ENCODE results near the gene PHF21A.
A peak's percentile ranks its signal among the peaks of the same experiment; 100 is the strongest.

The PHF21A gene

DNA sequence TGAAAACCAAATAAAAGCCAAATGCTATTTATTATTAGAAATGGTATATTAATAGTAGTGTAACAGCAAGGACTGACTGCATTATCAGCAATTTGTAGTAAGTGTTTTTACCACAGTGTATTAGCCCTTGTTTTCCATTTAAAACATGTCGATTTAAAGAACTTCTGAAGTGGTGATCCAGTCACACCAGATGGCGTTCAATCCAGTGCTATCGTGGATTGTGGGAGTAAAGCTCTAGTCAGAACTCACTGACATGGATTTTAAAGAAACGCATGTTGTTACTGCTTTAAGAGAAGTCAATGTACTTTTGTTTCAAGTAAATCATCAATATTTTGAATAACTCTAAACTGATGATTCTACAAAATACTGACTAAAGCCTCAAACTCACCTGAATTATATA lies 147.7 kb downstream of the PHF21A start:
- DNase-seq = no peak

DNA sequence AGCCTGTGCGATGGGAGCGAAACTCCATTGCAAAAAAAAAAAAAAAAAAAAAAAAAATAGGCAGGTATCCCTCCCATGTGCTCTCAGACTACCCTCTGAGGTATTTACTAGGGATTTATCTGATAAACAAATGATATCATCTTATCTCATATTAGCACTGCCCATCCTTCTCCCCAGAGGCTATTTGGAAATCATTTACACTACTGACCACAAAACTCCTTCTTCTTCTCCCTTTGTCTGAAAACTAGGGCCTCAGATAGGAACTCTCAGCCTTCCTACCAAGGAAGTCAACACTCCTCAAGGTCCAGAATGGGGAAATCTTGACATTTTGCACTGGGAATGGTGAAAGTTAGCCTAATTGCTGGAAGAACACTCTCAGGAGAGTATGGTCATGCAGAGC lies 152.4 kb downstream of the PHF21A start:
- DNase-seq = no peak

DNA sequence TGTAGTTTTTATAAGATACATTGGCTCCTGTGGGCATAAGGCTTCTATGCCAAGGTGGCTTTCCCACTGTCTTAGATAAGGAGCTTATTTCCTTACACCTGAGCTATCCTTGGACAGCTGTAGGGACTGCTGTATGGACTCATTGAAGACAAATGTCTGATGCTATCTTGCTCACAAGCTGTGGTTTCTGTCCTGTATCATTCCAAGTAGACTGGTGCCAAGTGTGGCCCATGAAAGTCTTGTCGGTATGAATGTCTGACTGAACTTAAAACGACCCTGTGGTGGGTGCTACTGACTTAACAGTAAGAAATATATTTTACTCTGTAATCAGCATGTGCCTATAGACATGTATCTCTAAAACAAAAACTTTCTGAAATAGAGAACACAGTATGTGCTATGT lies 153.7 kb downstream of the PHF21A start:
- DNase-seq = no peak

DNA sequence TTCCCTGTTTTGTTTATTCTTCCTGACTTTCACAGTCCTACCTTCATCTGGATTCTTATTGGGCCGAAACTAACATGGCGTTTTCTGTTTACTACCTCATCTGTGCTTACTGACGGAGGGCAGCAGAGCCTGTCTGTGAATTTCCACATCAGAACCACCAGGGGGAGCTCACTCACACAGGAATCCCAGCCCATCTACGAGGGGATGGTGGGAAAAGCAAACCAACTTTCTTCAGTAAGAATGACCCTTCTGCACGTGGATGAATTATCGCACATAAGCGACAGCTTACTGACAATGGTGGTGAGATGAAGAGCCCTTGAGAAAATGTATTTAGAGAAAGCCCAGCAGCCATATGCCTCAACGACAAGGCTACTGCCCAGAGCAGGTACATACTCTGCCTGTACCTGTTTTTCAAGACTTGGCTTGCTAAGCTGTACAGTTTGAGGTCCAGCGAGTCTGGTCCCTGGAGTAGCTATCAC lies 156.3 kb downstream of the PHF21A start:
- DNase-seq = peak; percentile 81

DNA sequence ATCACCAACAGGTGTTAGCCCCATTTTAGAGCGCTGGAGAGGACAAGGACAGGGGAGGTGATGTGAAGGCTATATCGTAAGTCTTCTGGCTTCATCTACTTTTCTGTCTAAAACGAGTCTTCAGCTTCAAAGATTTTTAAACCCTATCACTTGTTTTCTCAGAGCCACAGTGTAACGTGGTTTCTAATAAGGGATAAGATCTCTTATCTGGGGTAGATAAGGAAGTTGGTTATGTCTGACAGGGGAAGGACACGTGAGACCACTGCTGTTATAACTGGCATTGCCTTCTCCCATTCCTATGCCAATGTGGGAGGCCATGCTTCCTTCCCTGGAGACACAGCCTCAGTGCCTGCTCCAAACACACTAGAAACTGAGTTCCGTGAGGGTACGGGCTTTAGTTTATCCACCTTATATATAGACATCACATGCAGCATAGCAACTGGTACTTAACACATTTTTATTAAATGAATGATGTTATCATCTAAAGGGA lies 159.5 kb downstream of the PHF21A start:
- no peak for DNase-seq

DNA sequence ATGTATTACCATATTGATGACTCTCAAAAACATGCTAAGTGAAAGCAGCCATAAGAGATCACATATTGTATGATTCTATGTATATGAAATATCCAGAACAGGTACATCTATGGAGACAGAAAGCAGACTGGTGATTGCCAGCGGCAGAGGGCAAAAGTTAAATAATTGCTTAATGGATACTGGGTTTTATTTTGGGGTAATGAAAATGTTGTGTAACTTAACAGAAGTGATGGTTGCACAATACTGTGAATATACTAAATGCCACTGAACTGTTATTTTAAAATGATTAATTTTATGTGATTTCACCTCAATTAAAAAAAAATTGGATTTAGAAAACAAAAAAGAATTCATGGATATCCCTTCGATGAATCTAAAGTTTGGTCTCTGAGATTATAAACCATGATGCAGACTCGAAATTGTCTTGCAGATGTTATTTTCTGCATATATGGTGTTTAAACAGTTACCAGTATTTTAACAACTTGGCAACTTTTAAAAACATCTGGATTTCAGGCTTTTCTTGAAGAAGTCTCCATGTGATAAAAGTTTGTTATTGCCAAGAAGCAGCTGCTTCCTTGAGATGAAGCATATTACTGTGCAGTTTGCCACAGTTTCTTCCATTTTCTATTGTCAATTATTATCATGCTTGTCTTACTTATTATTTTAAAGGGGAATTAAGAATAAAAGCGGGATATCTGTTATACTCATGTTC lies 160.7 kb downstream of the PHF21A start:
- no peak for DNase-seq

DNA sequence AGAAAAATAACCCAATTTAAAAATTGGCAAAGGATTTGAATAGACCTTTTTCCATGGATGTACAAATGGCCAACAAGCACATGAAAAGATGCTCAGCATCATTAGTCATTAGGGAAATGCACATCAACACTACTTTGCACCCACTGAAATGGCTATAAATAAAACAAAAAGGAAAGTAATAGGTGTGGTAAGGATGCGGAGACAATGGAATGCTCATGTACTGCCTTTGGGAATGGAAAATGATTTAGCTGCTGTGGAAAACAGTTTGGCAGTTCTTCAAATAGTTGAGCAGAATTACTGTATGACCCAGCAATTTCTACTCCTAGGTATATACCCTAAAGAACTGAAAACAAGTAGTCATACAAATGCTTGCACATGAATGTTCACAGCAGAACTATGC lies 161.4 kb downstream of the PHF21A start:
- DNase-seq = no peak

DNA sequence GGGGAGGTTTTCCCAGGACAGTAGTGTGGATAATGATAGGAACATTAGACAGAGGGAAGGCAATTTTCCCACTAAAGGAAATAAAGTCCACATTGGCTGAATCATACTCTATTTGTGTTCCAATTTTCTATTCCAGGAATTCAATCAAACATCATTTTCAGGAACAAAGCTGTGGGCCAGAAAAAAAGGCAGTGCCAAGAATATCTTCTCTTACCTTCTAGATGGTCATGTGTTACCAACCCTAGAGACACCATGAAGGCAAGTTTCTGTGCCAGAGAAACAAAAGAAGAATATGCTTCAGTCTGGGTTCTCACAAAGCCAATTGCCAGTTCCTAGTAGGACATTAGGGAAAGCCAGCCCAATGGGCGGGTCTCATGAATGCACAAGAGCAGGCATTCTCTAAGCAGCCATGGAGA lies 171.3 kb downstream of the PHF21A start:
- DNase-seq = no peak

DNA sequence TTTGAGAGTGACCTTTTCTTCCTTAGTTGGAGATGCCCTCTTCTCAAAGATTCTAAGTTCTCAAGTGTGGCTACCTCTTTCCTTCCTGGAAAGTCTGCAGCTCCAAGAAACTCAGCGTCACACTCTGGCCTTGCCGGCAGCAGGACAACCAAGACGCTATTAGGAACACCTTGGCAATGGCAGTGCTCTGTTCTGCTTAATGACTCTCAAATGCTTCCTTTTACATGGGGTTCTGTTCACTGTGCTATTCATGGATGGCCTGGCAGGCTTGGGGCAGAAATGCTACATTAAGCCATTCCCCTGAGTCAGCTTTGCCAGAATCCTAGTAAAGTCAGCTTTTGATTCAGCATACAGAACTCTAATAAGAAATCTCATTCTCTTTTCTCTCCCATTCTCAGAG lies 172.9 kb downstream of the PHF21A start:
- DNase-seq = no peak

DNA sequence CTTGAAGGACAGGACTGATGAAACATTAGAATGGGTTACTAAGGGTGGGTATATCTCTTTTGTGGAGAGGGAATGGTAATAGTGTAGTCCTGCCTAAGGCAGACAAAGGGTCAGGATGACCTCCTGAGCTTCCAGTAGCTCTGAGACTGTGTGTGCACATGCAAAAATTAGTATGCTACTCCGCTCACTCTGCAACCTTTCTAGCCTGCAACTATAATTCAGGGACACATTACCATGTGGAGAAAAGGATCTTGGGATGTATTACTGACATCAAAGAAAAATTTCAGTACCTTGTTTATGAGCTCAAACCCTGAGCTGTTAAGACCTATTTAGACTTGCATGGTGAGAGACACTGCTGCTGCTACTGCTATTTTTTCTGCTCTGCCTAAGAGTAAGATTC lies 173.4 kb downstream of the PHF21A start:
- DNase-seq = no peak

DNA sequence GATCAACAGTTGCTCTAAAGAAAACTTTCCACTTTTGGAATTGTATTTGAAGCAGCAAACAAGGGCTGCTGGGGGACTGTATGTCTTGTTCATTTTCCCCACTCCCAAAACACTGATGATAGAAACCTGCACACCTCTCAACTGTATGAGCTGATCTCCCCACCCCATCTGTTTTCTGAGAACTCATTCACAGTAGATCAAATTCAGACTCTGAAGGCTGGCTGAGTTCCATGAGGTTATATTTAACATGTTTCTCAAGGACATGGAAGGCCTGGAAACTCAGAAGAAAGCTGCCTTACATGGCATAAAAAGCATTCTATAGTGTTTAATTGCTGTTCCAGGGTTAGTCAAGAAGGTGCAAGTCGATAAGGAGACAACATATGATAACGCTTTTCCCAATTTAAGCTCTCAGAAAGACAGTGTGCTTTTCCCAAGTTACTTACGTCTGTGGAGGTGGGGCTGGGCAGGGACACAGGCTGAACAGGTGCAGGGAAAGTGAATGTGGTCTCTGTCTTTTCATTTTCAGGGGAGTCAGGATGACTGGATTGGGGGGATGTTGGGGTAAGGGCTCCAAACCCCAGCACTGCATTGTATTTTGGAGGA lies 175.8 kb downstream of the PHF21A start:
- DNase-seq = no peak

DNA sequence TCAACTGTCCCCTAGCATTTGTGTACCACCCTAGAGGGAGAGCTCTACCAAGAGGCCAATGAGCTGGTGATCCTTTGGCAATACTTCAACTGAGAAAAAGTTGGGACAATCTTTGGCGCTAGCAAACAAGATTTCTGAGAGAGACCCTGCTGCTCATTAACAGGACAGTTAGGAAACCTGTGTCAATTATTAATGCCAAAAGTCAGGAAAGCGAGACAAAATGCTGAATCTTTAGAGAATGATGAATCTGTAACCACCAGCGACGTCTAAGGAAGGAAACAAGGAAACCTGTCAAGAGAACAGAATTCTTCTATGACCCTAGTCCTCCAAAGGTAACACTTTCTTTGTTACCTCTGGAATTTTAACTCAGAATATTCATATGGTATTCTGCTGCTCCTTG lies 178.9 kb downstream of the PHF21A start:
- no peak for DNase-seq

DNA sequence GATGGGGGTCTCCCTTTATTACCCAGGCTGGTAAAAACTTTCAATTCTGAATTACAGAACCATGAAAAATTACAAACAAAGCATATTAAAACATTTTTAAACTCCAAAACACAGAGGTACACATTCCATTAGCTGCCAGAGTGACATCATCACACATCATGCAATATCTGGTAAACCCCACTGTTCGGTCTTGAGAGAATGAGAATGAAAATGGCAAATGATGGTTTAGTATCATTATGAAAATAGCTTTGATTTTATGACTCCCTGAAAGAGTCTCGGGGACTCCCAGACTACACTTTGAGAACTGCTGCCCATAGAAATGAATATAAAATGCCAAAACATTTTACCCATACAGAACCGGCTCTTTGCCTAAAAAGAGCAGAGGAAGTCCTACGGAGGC lies 180.0 kb downstream of the PHF21A start:
- no peak for DNase-seq

DNA sequence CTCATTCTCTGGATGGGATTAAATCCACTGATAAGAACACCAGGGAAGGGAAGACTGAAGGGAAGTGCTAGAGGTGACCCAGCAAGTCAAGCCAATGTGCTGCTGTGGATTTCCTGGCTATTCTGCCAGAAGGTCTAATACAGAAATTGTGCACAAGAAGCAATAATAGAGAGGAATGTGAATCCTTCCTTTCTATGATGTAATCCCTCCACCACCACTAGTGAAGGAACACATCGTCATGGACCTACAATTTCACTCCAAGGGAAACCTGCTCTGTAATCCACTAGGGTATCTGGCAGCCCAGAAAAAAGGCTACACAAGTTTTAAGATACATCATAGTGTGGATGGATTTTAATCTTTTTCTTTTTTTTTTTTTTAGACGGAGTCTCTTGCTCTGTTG lies 181.4 kb downstream of the PHF21A start:
- no peak for DNase-seq

DNA sequence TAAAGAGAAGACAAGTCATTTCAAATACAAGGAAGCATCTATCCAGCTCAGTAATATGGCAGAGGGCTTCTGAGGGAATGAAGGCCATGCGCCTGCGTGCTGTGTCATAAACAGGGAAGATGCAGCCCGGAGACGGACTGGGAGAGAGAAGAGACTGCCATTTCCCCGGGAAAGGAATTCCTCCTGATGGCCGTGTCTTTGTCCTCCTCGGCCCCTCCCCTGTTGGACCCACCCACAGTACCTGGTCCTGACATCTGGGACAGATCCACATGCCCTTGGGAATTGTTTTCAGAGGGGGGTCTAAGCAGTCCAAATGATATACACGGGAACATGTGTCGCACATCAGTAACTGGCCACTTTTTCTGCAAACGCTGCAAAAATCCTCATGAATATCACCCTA lies 183.3 kb downstream of the PHF21A start:
- DNase-seq = no peak

DNA sequence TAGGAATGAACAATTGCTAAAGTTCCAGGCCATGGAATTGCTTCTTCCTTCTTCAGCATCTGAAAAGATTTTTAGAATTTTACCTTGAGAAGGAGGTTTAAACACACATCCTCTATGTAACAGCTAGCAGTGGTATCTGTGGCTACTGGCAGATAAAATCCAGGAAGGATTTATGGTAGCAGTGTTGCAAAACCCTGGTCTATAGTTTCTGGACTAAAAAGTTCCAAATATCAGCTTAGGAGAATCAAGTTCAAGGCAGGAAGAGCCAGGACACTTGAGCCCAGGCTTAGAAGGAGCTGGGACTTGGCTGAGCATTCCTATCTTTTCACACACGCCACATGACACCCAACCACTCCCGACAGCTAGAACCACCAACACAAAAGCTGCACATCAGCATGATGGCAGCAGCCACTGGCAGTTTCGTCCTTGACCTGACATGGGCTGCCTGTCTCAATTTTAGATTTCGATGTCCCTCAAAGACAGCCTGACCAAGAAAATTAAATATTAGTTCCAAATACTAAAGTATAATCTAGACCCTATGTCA lies 184.7 kb downstream of the PHF21A start:
- DNase-seq = no peak

DNA sequence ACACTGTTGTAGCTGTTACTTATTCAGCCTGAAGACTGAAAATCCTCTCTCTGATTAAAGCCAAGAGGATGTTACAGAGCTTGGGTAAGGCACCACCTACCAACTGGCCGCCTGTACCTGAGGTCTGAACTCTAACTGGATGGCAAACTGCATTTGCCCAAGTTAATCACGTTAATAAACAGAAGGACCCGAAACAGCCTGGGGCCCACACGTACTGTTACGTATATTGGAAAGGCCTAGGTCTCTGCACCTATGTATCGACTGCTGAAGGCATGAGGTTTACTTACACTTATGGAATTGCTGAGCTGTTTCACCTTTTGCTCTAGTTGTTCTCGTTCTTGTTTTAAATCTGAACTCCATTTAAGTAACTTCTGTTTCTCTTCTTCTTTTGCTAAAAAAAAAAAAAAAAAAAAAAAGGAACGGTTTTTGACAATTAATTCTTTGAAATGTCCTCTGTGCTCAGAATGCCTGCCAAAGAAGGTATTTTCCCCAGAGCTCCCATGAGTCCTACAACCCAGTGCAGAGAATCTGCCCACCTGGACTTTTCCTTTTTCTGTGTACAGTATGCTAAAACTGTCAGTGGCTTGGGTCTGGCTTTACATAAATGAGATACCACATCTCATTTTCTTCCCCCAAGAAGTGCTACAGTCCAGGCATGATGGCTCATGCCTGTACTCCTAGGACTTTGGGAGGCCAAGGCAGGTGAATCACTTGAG lies 185.7 kb downstream of the PHF21A start:
- DNase-seq = no peak

DNA sequence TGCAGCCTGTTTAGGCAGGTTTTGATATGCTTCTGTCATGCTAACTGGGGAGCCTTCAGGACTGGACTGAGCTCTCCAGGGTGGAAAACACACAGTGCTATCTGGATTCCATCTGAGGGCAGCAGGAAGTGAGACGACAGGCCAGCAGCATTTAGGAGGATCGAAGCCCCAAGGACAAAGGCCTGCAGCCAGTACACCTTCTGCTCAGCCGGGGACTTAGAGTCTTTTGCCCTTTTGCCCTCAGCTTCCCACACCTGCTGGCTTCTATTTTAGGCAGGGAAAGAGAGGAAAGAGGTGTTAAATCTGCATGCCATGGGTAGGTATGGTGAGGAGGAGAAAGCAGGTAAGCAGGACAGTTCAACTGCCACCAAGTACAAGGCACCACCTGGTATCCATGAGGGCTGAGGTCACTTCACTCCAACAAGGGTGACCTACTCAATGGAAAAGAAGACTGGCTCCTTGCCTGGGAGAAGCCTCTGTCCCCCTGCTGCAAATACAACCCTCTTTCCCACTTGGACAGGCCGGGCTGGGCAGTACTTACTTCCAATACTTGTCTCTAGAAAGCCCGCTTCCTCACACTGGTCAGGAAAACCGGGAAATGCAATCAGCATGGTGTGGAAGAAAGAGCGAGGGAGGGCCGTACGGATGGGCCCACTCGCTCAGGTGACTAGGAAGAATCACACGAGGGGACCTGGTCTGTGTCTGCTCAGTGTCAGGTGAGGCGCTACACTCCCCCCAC lies 186.5 kb downstream of the PHF21A start:
- DNase-seq = no peak

DNA sequence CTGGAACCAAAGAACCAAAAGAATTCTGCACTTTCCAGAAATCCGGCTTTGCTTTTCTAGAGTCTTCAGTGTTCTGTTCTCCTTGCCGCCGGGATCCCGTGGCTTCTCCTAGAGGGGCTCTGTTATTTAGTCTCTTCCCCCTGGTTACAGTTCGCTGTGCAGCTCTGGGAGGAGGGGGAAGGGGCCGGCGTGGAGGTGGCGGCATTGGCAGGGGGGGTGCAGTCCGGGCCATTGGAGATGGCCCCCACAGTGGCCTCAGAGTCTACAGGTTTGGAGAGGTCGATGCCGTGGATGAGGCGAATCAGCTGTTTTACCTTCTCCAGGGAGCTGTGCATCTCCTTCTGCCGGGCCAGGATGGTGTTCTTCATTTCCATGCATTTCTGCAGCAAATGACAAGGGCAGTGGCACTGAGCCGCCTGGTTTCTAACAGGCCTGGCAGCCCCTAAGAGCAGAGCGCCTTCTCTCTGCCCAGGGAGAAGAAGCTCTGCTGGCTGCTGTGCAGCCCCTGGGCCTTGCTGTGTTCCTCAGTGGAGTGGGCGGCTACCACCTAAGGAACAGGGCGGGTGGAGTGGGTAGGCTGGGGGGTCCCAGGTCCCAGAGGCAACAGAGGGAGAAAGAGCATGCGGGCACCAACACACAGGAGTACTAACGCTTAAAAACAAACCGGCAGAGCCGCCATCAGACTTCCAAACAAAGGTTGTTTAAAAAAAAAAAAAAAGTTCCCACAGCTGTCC lies 187.2 kb downstream of the PHF21A start:
- DNase-seq = no peak

DNA sequence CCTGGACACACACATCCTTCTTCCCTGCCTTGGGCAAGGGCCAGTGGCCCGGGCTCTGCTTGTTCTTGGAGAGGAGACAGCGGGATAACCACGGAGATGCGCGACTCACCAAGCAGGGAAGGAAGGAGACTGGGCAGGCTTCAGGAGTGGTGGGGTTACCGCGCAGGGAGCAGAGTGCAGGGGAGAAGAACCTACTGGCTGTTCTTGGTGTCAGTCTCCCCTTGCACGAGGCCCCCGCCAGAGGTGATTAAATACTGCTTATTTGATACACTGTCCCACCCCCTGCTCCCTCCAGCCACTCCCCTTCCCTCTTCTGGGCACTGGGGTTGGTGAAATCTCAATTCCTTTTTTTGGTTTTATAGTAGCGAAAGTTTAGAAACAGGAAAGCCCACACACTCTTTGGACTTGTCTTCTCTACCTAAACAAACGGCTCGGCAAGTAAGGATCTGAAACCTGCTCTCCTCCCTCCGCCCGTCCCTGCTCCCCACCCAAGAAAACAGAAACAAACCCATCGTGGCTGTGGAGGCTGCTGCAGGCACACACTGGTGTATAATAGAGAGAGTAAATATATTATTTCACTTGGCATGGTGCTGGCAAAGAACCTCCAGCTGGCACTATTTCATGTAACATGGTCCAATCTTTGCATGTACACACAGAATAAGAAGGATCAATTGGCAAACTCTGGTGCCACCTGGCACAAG lies 188.0 kb downstream of the PHF21A start:
- no peak for DNase-seq

DNA sequence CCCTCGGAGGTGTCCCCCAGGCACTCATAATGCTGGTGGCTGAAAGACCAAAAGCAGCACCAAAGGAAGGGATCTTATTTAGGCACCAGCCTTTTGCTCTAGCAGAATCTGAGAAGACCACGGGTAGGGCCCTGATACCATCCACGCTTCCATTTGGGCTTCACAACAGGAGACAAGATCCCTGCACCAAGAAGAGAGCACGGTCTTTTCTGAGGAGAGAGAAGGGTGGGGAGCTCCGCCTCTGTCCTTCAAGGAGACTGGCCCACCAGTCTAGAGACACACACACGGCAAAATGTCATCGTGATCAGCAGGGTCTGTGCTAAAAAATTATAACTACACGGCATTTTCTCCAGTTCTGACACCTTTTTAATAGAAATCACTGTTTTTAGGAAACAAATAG lies 189.0 kb downstream of the PHF21A start:
- DNase-seq = no peak

DNA sequence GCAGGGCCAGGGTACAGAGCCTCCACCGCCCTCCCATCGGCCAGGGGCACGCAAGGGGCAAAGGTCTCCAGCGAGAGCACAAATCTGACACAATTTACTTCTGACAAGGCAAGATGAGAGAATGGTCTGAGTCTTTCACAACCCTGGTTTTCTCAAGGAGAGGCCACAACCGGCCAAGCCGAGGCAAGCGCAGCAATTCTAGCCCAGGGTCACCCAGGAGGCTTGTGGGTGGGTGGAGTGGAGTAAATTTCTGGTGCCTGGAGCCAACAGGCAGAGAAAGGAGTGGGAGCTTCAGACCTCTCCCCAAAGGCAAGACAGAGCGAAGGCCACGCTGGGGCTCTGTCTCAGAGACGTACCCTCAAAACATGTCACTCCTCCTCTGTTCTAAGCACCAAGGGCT lies 189.5 kb downstream of the PHF21A start:
- no peak for DNase-seq
